ENCODE data around the gene EFNA5.

DNA sequence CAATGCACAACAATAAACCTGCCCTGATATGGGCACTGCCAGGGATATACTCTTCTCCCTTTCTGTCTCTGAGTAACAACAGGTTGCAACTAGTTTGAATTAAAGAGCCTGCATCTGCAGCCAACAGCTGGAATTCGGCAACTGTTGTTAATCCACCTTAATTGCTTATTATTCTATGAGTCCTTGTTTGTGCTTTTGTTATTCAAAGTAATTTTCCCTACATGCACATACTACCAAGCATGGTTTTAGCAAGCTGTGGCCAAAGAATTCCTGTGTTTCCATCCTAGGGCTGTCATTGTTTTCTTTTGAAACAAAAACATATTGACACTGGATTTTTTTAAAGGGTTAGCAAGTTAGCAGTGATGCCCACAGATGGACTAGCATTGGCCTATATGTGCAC, 171.5 kb downstream of the EFNA5 start:
- TF ChIP-seq NRL (CRISPR knock-in tag; IDR thresholded peaks at IDR 0.05; ENCODE audit: borderline replicate concordance): no peak
- no peak for TF ChIP-seq RAD51 (IDR thresholded peaks at IDR 0.05; ENCODE audit: borderline replicate concordance)
- no peak for TF ChIP-seq ZNF24 (IDR thresholded peaks at IDR 0.05)
- no peak for TF ChIP-seq ZNF644 (CRISPR knock-in tag; IDR thresholded peaks at IDR 0.05; ENCODE audit: low read depth)

Measured in HepG2 (cell line).